HG03520 (cell line): ENCODE measurements around the gene PFN3.
"Not testable (repeated sequence)": the region's sequence is repeated elsewhere in the genome, so short reads cannot be mapped to it uniquely, and the experiment has no call there.

Experiments
- ATAC-seq: cut with Tn5 transposase; IDR thresholded peaks from one replicate; pipeline ENCODE4 v1.9.1; 2021; ENCODE audit warnings: mild to moderate bottlenecking, moderate library complexity; ENCODE audit not compliant: unreplicated experiment

The PFN3 gene

DNA sequence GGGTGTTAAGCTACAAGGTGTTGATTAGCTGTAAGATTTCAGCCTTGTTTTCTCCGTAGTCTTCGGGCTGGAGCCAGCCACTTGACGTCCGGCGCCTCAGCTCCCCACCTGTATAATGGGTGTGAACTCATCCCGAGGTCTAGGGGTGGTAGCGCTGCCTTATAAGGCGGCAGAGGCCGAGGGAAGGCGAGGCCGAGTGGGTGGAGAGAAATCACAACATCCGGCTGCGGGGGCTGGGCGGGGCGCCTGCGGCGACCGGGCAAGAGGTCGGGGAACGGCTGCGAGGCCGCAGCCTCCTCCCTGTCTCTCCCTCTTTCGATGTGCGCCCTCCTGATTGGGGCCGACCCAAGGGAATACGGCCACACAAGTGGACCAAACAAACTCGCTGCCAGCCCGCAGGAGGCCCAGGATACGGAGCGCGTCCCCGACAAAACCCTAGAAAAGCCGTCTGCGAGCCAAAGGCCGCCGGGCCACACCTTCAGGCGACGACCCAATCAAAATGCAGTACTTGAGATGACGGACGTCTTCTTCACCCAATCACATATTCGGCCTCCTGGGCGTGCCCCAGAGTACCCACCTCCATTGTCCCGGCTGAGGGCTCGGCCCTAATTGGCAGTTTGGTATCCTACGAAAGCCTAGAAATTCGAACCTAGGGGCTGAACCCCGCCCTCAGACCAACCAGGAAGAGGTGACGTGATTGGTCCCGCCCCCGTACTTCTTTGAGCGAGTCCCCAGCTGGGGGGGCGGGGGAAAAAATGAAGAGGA is 25.5 kb upstream of the PFN3 start:
- ATAC-seq, result peak; percentile 68

DNA sequence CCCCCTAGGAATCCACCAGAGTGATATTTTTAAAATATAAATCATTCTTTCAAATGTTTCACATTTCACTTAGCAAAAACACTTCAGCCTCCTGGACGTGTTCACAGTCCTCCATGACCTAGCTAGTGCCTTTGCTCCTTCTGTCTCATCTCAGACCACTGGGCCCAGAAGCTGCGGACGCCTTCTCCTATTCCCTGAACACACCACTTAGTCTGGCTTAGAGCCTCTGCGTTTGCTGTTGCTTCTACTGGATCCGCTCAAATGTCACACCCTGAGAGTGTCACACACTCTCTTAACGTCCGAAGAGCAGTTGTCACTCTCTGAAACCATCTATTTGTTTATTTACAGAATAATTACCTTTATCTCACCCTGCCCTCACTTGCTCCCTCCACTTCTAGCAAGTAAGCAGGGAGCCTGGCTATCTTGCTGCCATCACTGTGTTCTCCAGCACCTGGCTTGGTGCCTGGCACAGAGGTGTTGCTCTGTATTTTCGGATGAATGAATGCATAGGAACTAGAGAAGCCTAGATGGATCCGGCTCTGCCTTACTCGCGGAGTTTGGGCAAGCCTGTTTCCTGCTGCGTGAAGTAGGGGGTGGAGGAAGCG is 24.8 kb upstream of the PFN3 start:
- no peak for ATAC-seq

DNA sequence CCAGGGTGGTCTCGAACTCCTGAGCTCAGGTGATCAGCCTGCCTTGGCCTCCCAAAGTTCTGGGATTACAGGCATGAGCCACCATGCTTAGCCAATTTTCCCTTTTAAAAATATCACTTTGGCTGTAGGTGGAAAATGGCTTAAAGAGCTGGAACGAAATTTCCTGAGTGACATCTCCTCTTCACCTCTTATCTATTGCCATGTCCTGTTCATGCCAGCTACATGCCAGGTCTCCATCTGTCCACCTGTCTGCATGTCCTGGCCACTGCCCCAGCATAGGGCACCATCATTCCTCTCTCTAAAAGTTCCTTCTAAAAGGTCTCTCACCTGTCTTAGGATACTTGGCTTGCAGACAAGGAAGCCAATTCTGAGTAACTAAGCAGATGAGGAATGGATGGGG is 23.2 kb upstream of the PFN3 start:
- no peak for ATAC-seq

- no peak for ATAC-seq
These were observed 20.8 kb upstream of the PFN3 start for GRCh38 chr5:177421062-177421798.

- ATAC-seq, result not testable (repeated sequence)
These were observed 20.0 kb upstream of the PFN3 start for GRCh38 chr5:177420472-177420871.

GRCh38 chr5:177419046-177419445 is 18.6 kb upstream of the PFN3 start:
- no peak for ATAC-seq

DNA sequence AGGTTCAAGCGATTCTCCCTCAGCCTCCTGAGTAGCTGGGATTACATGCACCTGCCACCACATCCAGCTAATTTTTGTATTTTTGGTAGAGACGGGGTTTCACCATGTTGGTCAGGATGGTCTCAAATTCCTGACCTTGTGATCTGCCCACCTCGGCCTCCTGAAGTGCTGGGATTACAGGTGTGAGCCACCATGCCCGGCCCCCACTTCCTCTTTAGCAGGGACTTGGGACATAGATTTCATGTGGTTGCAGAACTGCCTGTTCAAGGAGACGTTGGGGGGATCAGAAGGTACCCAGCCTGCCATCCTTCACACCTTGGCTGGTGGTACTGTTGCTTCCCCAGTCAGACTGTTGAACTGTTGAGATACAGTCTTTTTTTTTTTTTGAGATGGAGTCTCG is 16.6 kb upstream of the PFN3 start:
- not testable (repeated sequence) for ATAC-seq

- ATAC-seq, result no peak
These were observed 14.0 kb upstream of the PFN3 start for GRCh38 chr5:177414481-177414880.

DNA sequence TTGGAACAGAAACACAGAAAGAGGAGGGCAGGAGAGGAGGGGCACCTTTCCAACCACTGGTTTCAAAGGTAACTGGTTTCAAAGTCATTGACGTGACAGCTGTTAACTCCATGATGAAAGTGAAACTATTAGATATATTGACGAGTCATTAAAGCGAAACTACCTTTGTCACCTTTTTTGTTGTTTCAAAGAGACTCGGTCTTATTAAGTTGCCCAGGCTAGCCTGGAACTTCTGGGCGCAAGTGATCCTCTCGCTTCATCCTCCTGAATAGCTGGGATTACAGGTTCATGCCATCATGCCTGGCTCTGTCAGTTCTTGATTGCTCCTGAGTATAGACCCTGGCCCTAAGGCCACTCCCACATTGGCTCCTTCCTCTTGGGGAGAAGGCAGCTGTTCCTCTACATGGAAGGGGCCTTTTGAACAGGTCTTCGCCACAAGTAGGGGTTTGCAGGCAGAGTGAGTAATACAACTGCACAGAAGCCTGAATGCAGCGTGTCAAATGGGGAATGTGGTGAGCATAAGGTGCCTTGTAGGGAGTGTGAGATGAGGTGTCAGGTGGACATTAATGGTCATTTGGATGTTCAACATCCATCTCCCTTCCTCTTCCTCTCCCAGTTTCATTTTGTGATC is 12.3 kb upstream of the PFN3 start:
- ATAC-seq, result peak; percentile 73

DNA sequence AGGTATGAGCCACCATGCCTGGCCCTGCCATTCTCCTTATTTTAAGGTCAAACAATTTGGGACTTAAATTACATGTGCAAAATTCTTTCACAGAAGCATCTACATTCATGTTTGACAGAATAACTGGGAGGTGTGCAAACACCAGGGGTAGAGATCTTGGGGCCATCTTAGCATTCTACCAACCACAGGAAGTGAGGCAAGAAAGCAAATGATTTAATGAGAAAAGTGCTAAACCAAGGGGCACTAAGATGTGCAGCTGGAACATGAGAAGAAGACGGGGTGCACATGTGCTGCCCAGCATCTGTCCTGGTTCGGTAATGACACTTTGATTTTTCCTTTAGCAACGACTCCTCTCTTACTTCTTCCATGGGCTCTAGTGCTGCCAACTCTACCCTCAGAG is 10.1 kb upstream of the PFN3 start:
- ATAC-seq, result no peak

GRCh38 chr5:177409043-177409801 is 8.8 kb upstream of the PFN3 start, which contains the start of gene F12:
Gene F12, minus strand, starts transcription at chr5:177409564. Its CDS starts 37 bp downstream, at chr5:177409527.
- no peak for ATAC-seq

DNA sequence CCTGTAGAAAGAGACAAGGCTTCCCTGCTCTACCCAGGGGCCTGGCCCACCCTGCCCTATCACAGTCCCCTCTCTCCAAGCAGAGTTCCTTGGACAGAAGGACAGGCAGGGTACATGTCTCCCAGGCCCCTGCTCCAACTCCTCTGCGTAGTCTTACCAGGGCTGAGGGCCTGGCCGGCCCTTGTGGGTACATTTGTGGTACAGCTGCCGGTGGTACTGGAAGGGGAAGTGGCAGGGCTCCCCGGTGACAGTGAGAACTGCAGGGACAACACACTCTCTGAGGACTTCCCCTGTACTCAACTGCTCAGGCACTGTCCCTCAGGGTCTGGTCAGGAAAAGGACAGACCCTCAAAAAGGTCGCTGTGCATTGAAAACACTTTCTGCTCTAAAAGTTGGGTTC is 5.3 kb upstream of the PFN3 start:
- ATAC-seq, result no peak

DNA sequence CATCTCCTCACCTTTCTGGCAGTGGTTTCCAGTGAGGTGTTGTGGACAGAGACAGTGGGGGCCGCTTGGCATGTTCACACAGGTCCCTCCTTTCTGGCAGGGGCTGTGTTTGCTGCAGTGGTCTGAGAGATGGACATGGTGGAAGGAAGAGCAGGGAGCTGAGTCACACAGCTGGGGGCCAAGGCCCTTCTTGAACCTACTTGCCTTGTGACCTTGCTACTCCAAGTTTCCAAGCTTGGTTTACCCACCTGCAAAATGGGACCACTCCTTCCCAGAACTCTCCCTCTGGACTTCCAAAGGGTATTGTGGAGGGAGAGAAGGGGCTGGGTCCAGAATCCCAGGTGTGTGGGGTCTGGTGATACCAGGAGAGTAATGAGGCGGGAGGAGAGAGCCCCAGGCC is 4.9 kb upstream of the PFN3 start:
- ATAC-seq, result no peak

GRCh38 chr5:177404641-177405179 is 4.2 kb upstream of the PFN3 start:
- no peak for ATAC-seq

GRCh38 chr5:177403792-177404640 is 3.6 kb upstream of the PFN3 start:
- ATAC-seq, result peak; percentile 71

DNA sequence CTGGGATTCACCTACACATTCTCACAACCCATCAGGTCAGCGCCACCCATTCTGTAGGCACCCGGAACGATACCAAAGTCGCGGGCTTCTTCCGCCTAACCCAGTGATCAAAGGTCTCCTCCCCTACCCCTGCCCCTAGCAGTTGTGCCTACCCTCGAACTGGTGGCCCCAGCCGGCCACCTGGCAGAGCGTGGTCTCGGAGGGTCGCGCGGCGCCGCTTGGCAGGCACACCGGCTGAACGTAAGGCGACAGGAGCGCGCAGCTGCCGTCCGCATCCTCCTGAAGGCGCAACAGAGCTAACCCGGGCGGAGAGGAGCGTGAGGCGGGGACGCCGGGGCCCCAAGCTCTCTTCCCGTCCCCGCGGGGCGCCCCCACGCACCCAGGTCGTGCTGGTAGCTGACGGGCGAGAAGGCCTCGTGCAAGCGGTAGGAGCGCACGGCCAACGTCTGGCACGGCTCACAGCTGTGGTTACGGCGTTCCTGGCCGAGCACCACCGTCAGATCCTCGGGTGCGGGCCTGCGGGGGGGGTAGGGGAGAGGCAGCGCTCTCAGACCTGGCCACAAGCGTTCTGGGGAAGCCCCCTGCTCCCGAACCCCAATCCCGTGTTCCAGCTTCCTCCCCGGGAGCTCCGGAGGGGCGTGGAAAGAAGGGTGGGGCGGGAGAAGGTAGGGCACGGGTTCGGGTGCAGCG is 2.8 kb upstream of the PFN3 start:
- peak; percentile 16 for ATAC-seq

DNA sequence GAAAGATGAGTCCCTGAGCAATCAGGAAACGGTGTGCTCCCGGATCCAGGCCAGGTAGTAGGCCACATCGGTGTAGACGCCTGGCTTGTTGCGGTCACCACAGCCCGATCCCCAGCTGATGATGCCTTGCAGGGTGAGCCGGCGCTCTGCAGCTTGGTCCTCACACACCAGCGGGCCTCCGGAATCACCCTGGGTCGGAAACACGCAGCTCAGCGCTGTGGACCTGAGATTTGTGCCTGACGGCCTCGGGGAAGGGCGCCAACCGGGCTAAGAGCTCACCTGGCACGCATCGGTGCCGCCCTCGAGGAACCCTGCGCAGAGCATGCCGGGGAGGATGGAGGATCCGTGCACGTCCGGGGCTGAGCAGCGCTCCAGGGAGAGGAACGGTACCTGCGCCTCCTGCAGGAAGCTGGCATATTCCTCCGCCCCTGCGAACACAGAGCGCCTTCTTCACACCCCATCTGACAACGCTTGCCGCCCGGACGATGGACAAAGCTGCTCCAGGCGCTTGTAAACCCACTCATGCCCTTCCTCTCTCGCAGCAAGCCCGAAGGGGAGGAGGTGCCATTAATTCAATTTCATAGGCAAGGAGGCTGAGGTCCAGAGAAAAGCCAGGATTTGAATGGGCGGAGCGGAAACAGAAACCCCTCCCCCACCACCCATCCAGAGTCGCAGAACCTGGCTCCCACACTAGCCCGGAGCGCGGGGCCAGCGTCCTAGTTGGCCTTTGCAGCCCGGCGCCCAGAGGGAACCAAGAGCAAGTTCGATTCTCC is 2.0 kb upstream of the PFN3 start:
- no peak for ATAC-seq

DNA sequence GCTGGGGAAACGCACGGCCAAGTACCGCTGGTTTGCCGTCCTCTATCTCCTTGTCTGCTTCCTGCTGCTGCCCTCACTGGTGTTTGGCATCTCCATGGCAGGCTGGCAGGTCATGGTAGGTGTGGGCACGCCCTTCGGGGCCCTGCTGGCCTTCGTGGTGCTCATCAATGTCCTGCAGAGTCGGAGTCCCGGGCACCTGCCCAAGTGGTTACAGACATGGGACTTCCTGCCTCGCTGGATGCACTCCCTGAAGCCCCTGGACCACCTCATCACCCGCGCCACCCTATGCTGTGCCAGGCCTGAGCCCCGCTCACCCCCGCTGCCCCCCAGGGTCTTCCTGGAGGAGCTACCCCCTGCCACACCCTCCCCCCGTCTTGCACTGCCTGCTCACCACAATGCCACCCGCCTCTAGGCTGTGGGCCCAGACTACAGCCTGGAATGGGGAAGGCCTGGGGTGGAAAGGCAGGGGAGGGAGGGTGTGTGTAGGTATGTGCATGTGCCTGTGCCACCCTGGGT is 2.5 kb downstream of the PFN3 start:
- ATAC-seq, result no peak
